Right lobe of liver (tissue), 4 donors: Measurements from ENCODE around the gene CD2BP2.

ENCODE experiments used
- POLR2A ChIP-seq: fragments of 450-650 bp; IDR thresholded peaks from one replicate; pipeline ENCODE4 v1.6.1; 2017; ENCODE audit warnings: antibody characterized with exemption, mild to moderate bottlenecking
- TF ChIP-seq, protein P1 (sequence below), 4 donors: fragments of 200-600 bp in 3 of 4; fragments of 450-650 bp in 1 of 4; IDR thresholded peaks; one replicate each; pipeline versions ENCODE4 v1.5.1 to v1.8.0; 2016 to 2022; ENCODE audit warnings: antibody characterized with exemption in 4 of 4, mild to moderate bottlenecking in 2 of 4
- donor health status: DM: no; HTN: no; CAD: no.
- donor health status: DM: no; HTN: no; CAD: no.
- donor health status: DM: no; HTN: yes; CAD: no.

DNA sequence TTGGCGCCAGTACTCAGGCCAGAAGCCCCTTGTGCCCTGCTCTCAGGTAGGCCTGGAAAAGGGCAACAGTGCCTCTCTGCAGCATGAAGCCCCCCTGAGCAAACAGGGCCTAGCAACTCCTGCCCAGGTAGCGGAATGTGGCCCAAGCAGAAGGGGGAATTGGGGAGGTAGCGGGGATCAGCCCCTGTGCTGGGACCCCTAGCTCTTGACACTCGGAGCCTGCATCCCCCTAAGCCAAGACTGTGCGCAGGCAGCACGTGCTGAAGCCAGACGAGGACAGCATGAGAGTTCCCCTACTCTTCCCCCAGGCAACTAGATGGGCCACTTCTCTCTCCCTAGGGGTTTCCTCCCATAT lies 823 bp upstream of the CD2BP2 start:
- TF ChIP-seq, protein P1, sequence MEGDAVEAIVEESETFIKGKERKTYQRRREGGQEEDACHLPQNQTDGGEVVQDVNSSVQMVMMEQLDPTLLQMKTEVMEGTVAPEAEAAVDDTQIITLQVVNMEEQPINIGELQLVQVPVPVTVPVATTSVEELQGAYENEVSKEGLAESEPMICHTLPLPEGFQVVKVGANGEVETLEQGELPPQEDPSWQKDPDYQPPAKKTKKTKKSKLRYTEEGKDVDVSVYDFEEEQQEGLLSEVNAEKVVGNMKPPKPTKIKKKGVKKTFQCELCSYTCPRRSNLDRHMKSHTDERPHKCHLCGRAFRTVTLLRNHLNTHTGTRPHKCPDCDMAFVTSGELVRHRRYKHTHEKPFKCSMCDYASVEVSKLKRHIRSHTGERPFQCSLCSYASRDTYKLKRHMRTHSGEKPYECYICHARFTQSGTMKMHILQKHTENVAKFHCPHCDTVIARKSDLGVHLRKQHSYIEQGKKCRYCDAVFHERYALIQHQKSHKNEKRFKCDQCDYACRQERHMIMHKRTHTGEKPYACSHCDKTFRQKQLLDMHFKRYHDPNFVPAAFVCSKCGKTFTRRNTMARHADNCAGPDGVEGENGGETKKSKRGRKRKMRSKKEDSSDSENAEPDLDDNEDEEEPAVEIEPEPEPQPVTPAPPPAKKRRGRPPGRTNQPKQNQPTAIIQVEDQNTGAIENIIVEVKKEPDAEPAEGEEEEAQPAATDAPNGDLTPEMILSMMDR (IDR thresholded peaks at IDR 0.05): no peak
- TF ChIP-seq POLR2A: no peak
